ENCODE data around the gene GSK3A.

DNA sequence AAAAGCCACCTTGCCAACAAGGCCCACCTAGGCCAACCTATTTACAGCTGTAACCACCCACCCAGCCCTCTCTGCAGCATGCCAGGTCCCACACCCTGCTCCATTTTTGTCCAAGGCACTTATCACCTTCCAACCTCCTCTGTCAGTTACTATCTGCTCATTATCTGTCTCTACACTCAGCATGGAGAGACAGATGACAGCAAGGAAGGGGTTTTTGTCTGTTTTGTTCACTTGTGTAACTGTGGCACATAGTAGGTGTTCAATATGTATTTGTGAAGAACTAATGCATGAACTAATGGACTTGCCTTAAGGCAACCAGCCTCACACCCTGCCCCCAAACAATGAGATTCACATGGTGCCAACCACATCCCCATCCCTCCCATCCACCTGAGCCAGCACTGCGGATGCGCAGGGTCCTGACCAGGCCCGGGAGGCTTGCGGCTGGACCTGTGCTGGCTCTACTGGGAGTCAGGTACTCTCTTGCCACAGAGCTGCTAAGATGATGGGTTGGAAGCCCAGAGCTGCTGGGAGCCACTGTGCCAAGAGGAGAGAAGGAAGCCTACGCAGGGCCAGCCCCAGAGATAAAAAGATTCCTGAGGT lies 42.2 kb downstream of the GSK3A start:
- TF ChIP-seq, protein P1, sequence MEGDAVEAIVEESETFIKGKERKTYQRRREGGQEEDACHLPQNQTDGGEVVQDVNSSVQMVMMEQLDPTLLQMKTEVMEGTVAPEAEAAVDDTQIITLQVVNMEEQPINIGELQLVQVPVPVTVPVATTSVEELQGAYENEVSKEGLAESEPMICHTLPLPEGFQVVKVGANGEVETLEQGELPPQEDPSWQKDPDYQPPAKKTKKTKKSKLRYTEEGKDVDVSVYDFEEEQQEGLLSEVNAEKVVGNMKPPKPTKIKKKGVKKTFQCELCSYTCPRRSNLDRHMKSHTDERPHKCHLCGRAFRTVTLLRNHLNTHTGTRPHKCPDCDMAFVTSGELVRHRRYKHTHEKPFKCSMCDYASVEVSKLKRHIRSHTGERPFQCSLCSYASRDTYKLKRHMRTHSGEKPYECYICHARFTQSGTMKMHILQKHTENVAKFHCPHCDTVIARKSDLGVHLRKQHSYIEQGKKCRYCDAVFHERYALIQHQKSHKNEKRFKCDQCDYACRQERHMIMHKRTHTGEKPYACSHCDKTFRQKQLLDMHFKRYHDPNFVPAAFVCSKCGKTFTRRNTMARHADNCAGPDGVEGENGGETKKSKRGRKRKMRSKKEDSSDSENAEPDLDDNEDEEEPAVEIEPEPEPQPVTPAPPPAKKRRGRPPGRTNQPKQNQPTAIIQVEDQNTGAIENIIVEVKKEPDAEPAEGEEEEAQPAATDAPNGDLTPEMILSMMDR (IDR thresholded peaks at IDR 0.05), result no peak
- TF ChIP-seq EZH2 (IDR thresholded peaks at IDR 0.05; ENCODE audit: borderline replicate concordance, insufficient read depth, low read depth, low read length, poor library complexity, severe bottlenecking), result no peak
